Activated T-helper 1 cell treated with anti-CD3 and anti-CD28 coated beads, Interleukin-12 subunit alpha, Interleukin-12 subunit beta, Interleukin-2, Interleukin-4 antibody, amounts not matched to agents 30 ng/mL and 10 ng/mL and 1 ng/mL, durations not matched to agents 14 hours and 24 hours and 36 hours (primary cell): ENCODE data around the gene LRMDA. TPM values are rescaled to one million over a fixed set of nuclear protein-coding genes. Genes with fewer than 3 reads are reported as not detected.

Experiments used
- DNase-seq: peaks from one replicate; pipeline ENCODE4 v3.0.0; 2021; ENCODE audit warnings: low spot score
- H3K27ac Mint-ChIP-seq: one replicate; pipeline ENCODE4 v1.8.0; 2021; ENCODE audit warnings: mild to moderate bottlenecking, mixed read lengths
- H3K27me3 Mint-ChIP-seq: one replicate; pipeline ENCODE4 v1.8.0; 2022; ENCODE audit warnings: mild to moderate bottlenecking, moderate library complexity, mixed read lengths; ENCODE audit not compliant: insufficient read depth
- H3K36me3 Mint-ChIP-seq: one replicate; pipeline ENCODE4 v1.8.0; 2021; ENCODE audit warnings: low read depth, mixed read lengths
- H3K4me1 Mint-ChIP-seq: one replicate; pipeline ENCODE4 v1.8.0; 2021; ENCODE audit warnings: low read depth, mixed read lengths
- H3K4me3 Mint-ChIP-seq: one replicate; pipeline ENCODE4 v1.8.0; 2021; ENCODE audit warnings: mild to moderate bottlenecking, moderate library complexity, mixed read lengths
- H3K9me3 Mint-ChIP-seq: one replicate; pipeline ENCODE4 v1.8.0; 2021; ENCODE audit warnings: mixed read lengths
- intact Hi-C: fragments of 100-400 bp; cut with micrococcal nuclease; formaldehyde crosslinking; loops from one replicate; pipeline ENCODE4 v1.15.1; 2024
- total RNA-seq: library from RNA; stranded (reverse); gene quantifications from 2 replicates; pipeline ENCODE4 v1.2.3, GENCODE V29; 2022

Gene LRMDA
- total RNA-seq, 1 donor from 2014 or later = not detected

- H3K4me1 Mint-ChIP-seq = no peaks in the 10 kb centered on the region
- DNase-seq = no peak
Observed at GRCh38 chr10:76268530-76268929, 837.1 kb downstream of the LRMDA start.

GRCh38 chr10:76268954-76269353 is 837.5 kb downstream of the LRMDA start:
- Mint-ChIP-seq H3K4me1 (no peaks in the 10 kb centered on the region), H3K27ac (no peak overlapping the region), H3K4me3 (no peak overlapping the region), H3K27me3 (no peaks in the 10 kb centered on the region), H3K9me3 (peaks cover 8% of the 10 kb centered on the region), H3K36me3 (no peaks in the 10 kb centered on the region)
- DNase-seq = no peak
- intact Hi-C loops = no loop called here

More at GRCh38 chr10:76268530-76268929, 837.1 kb downstream of the LRMDA start:
- Mint-ChIP-seq H3K36me3 (no peaks in the 10 kb centered on the region), H3K4me3 (no peak overlapping the region), H3K9me3 (peaks cover 6% of the 10 kb centered on the region), H3K27ac (no peak overlapping the region), H3K27me3 (no peaks in the 10 kb centered on the region)
- intact Hi-C loops = no loop called here

- no peak overlapping the region for H3K4me3 Mint-ChIP-seq
- intact Hi-C loops = no loop called here
- no peaks in the 10 kb centered on the region for H3K27me3 Mint-ChIP-seq
- H3K27ac Mint-ChIP-seq = no peak overlapping the region
- H3K9me3 Mint-ChIP-seq = peaks cover 23% of the 10 kb centered on the region
- no peaks in the 10 kb centered on the region for H3K36me3 Mint-ChIP-seq
- H3K4me1 Mint-ChIP-seq = no peaks in the 10 kb centered on the region
- DNase-seq = no peak
Observed at GRCh38 chr10:76270464-76270863, 839.0 kb downstream of the LRMDA start.

- no peak overlapping the region for H3K4me3 Mint-ChIP-seq
- intact Hi-C loops = no loop called here
- H3K27me3 Mint-ChIP-seq = no peaks in the 10 kb centered on the region
- DNase-seq = no peak
- H3K27ac Mint-ChIP-seq = no peak overlapping the region
- no peaks in the 10 kb centered on the region for H3K4me1 Mint-ChIP-seq
- no peaks in the 10 kb centered on the region for H3K36me3 Mint-ChIP-seq
- H3K9me3 Mint-ChIP-seq = peaks cover 30% of the 10 kb centered on the region
Observed at GRCh38 chr10:76274933-76275332, 843.5 kb downstream of the LRMDA start.

- H3K9me3 Mint-ChIP-seq = peaks cover 22% of the 10 kb centered on the region
- no peaks in the 10 kb centered on the region for H3K36me3 Mint-ChIP-seq
- no peaks in the 10 kb centered on the region for H3K4me1 Mint-ChIP-seq
- no peak for DNase-seq
- intact Hi-C loops = no loop called here
- H3K27me3 Mint-ChIP-seq = no peaks in the 10 kb centered on the region
- H3K27ac Mint-ChIP-seq = no peak overlapping the region
- H3K4me3 Mint-ChIP-seq = no peak overlapping the region
Observed at GRCh38 chr10:76278811-76279460, 847.5 kb downstream of the LRMDA start.

GRCh38 chr10:76281659-76282058 is 850.2 kb downstream of the LRMDA start:
- Mint-ChIP-seq H3K36me3 (no peaks in the 10 kb centered on the region), H3K4me1 (no peaks in the 10 kb centered on the region), H3K27ac (no peak overlapping the region), H3K4me3 (no peak overlapping the region), H3K9me3 (no peaks in the 10 kb centered on the region), H3K27me3 (no peaks in the 10 kb centered on the region)
- no peak for DNase-seq
- intact Hi-C loops = no loop called here

GRCh38 chr10:76282061-76283025 is 850.9 kb downstream of the LRMDA start:
- no peaks in the 10 kb centered on the region for H3K36me3 Mint-ChIP-seq
- DNase-seq = no peak
- no peaks in the 10 kb centered on the region for H3K9me3 Mint-ChIP-seq
- H3K27ac Mint-ChIP-seq = no peak overlapping the region
- intact Hi-C loops = no loop called here
- H3K4me3 Mint-ChIP-seq = no peak overlapping the region
- no peaks in the 10 kb centered on the region for H3K27me3 Mint-ChIP-seq
- H3K4me1 Mint-ChIP-seq = no peaks in the 10 kb centered on the region

GRCh38 chr10:76284351-76284750 is 852.9 kb downstream of the LRMDA start:
- Mint-ChIP-seq H3K4me3 (no peak overlapping the region), H3K4me1 (no peaks in the 10 kb centered on the region), H3K27ac (no peak overlapping the region), H3K9me3 (no peaks in the 10 kb centered on the region), H3K27me3 (no peaks in the 10 kb centered on the region), H3K36me3 (no peaks in the 10 kb centered on the region)
- intact Hi-C loops = no loop called here
- no peak for DNase-seq

GRCh38 chr10:76285012-76285411 is 853.6 kb downstream of the LRMDA start:
- Mint-ChIP-seq H3K27me3 (no peaks in the 10 kb centered on the region), H3K4me3 (no peak overlapping the region), H3K9me3 (no peaks in the 10 kb centered on the region), H3K4me1 (no peaks in the 10 kb centered on the region), H3K27ac (no peak overlapping the region), H3K36me3 (no peaks in the 10 kb centered on the region)
- intact Hi-C loops = no loop called here
- no peak for DNase-seq

- Mint-ChIP-seq H3K27ac (no peak overlapping the region), H3K4me3 (no peak overlapping the region), H3K36me3 (no peaks in the 10 kb centered on the region), H3K27me3 (no peaks in the 10 kb centered on the region), H3K4me1 (no peaks in the 10 kb centered on the region), H3K9me3 (no peaks in the 10 kb centered on the region)
- DNase-seq = no peak
- intact Hi-C loops = no loop called here
Observed at GRCh38 chr10:76285515-76285914, 854.1 kb downstream of the LRMDA start.

- Mint-ChIP-seq H3K9me3 (no peaks in the 10 kb centered on the region), H3K36me3 (no peaks in the 10 kb centered on the region), H3K27ac (no peak overlapping the region), H3K4me1 (no peaks in the 10 kb centered on the region), H3K4me3 (no peak overlapping the region), H3K27me3 (no peaks in the 10 kb centered on the region)
- DNase-seq = no peak
- intact Hi-C loops = no loop called here
Observed at GRCh38 chr10:76286536-76286935, 855.1 kb downstream of the LRMDA start.

- intact Hi-C loops = no loop called here
- Mint-ChIP-seq H3K36me3 (no peaks in the 10 kb centered on the region), H3K9me3 (no peaks in the 10 kb centered on the region), H3K4me1 (no peaks in the 10 kb centered on the region), H3K4me3 (no peak overlapping the region), H3K27ac (no peak overlapping the region), H3K27me3 (no peaks in the 10 kb centered on the region)
- no peak for DNase-seq
Observed at GRCh38 chr10:76287856-76288255, 856.4 kb downstream of the LRMDA start.

GRCh38 chr10:76291175-76291574 is 859.8 kb downstream of the LRMDA start:
- Mint-ChIP-seq H3K4me1 (no peaks in the 10 kb centered on the region), H3K36me3 (no peaks in the 10 kb centered on the region), H3K27ac (no peak overlapping the region), H3K27me3 (no peaks in the 10 kb centered on the region), H3K9me3 (no peaks in the 10 kb centered on the region), H3K4me3 (no peak overlapping the region)
- no peak for DNase-seq
- intact Hi-C loops = no loop called here
